ENCODE results near the gene BCL6B.

GRCh38 chr17:6997171-6997570 lies 25.7 kb upstream of the BCL6B start:
- no peak for TF ChIP-seq CTCF (IDR thresholded peaks at IDR 0.05)
- no peak for TF ChIP-seq ZFX (IDR thresholded peaks at IDR 0.05; ENCODE audit: borderline replicate concordance)

Measured in 22Rv1 (cell line).